Peyer's patch (tissue), 4 donors: ENCODE results near the gene SDHA.

Source experiments
- POLR2A ChIP-seq, 2 donors: fragments of 450-650 bp; IDR thresholded peaks; one replicate each; pipeline ENCODE4 v1.5.1; 2017; ENCODE audit warnings: antibody characterized with exemption in 2 of 2, mild to moderate bottlenecking in 2 of 2, moderate library complexity in 2 of 2
- TF ChIP-seq, protein P1 (sequence below), 6 experiments: fragments of 450-650 bp in 4 of 6; fragments of 200-600 bp in 2 of 6; sonication (generic) in 1 of 6; IDR thresholded peaks; one replicate each; pipeline ENCODE4 v1.5.1; 2017 to 2019; ENCODE audit warnings: antibody characterized with exemption in 6 of 6, mild to moderate bottlenecking in 3 of 6, moderate library complexity in 1 of 6

DNA sequence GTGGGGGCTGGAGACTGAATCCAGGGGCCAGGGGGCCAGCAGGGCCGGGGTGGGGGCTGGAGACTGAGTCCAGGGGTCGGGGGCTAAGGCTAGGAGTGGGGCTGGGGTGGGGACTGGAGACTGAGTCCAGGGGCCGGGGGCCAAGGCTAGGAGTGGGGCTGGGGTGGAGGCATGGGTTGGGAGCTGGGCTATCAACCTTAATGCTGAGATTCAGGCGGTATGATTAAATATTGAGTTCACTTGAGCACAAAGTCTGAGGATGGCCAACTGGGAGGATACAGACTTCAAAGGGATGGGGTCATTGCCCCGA lies 43.9 kb upstream of the SDHA start:
- TF ChIP-seq, protein P1, sequence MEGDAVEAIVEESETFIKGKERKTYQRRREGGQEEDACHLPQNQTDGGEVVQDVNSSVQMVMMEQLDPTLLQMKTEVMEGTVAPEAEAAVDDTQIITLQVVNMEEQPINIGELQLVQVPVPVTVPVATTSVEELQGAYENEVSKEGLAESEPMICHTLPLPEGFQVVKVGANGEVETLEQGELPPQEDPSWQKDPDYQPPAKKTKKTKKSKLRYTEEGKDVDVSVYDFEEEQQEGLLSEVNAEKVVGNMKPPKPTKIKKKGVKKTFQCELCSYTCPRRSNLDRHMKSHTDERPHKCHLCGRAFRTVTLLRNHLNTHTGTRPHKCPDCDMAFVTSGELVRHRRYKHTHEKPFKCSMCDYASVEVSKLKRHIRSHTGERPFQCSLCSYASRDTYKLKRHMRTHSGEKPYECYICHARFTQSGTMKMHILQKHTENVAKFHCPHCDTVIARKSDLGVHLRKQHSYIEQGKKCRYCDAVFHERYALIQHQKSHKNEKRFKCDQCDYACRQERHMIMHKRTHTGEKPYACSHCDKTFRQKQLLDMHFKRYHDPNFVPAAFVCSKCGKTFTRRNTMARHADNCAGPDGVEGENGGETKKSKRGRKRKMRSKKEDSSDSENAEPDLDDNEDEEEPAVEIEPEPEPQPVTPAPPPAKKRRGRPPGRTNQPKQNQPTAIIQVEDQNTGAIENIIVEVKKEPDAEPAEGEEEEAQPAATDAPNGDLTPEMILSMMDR (IDR thresholded peaks at IDR 0.05): no peak
- no peak for TF ChIP-seq POLR2A (IDR thresholded peaks at IDR 0.05)
